GM23338 (cell line): ENCODE data around the gene ZMYND8. TPM values are rescaled to one million over a fixed set of nuclear protein-coding genes. Genes with fewer than 3 reads are reported as not detected.

Source experiments
- ATAC-seq: fragments of 200-7000 bp; cut with Tn5 transposase; 3 replicates; pipeline ENCODE4 v1.9.1; 2020
- DNase-seq: peaks from one replicate; pipeline ENCODE4 v3.0.0-alpha.2; 2015; ENCODE audit warnings: low spot score
- H2AFZ ChIP-seq: fragments of 200-600 bp; sonication (generic); 2 replicates; pipeline ENCODE4 v1.8.0; 2016; ENCODE audit warnings: antibody characterized with exemption, mild to moderate bottlenecking, moderate library complexity
- H3F3A ChIP-seq: fragments of 200-600 bp; sonication (generic); replicated peaks from 2 replicates; pipeline ENCODE4 v1.8.0; 2017; ENCODE audit warnings: antibody characterized with exemption, mixed run types, low read depth
- H3K27ac ChIP-seq: fragments of 200-600 bp; sonication (generic); 2 replicates; pipeline ENCODE4 v1.6.1; 2016; ENCODE audit warnings: low read depth
- H3K27me3 ChIP-seq: fragments of 200-600 bp; sonication (generic); 2 replicates; pipeline ENCODE4 v1.8.0; 2016; ENCODE audit warnings: mild to moderate bottlenecking, mixed run types, moderate library complexity; ENCODE audit not compliant: insufficient read depth
- H3K36me3 ChIP-seq: fragments of 200-600 bp; sonication (generic); 2 replicates; pipeline ENCODE4 v1.8.0; 2016; ENCODE audit warnings: mild to moderate bottlenecking; ENCODE audit not compliant: insufficient read depth
- H3K4me1 ChIP-seq: fragments of 200-600 bp; sonication (generic); 2 replicates; pipeline ENCODE4 v1.8.0; 2016; ENCODE audit warnings: mild to moderate bottlenecking, moderate library complexity; ENCODE audit not compliant: insufficient read depth
- H3K4me2 ChIP-seq: fragments of 200-600 bp; sonication (generic); 2 replicates; pipeline ENCODE4 v1.7.1; 2017; ENCODE audit warnings: mixed run types
- H3K4me3 ChIP-seq: fragments of 200-600 bp; sonication (generic); 2 replicates; pipeline ENCODE4 v1.6.1; 2016; ENCODE audit warnings: mixed run types
- H3K79me2 ChIP-seq: fragments of 200-600 bp; sonication (generic); replicated peaks from 2 replicates; pipeline ENCODE4 v1.8.0; 2017; ENCODE audit warnings: mild to moderate bottlenecking; ENCODE audit not compliant: insufficient read depth
- H3K9me2 ChIP-seq: fragments of 200-600 bp; sonication (generic); 2 replicates; pipeline ENCODE4 v1.8.0; 2017; ENCODE audit not compliant: insufficient read depth
- H4K20me1 ChIP-seq: fragments of 200-600 bp; sonication (generic); replicated peaks from 2 replicates; pipeline ENCODE4 v1.8.0; 2017; ENCODE audit warnings: mild to moderate bottlenecking; ENCODE audit not compliant: insufficient read depth
- H3K27ac Mint-ChIP-seq: 2 replicates; pipeline ENCODE4 v1.8.0; 2020; ENCODE audit warnings: inconsistent platforms, mild to moderate bottlenecking, moderate library complexity, mixed read lengths
- H3K27me3 Mint-ChIP-seq: 3 replicates; pipeline ENCODE4 v1.8.0; 2022; ENCODE audit warnings: low read depth, mild to moderate bottlenecking, moderate library complexity, mixed read lengths, inconsistent platforms; ENCODE audit not compliant: insufficient read depth, poor library complexity
- H3K36me3 Mint-ChIP-seq: 3 replicates; pipeline ENCODE4 v1.8.0; 2021; ENCODE audit warnings: low read depth, mild to moderate bottlenecking, inconsistent platforms, moderate library complexity, mixed read lengths
- H3K4me1 Mint-ChIP-seq: 3 replicates; pipeline ENCODE4 v1.8.0; 2020; ENCODE audit warnings: mild to moderate bottlenecking, inconsistent platforms, mixed read lengths
- H3K4me3 Mint-ChIP-seq: 3 replicates; pipeline ENCODE4 v1.8.0; 2021; ENCODE audit warnings: moderate library complexity, mild to moderate bottlenecking, inconsistent platforms, mixed read lengths
- H3K9me3 Mint-ChIP-seq: 3 replicates; pipeline ENCODE4 v1.8.0; 2020; ENCODE audit warnings: moderate library complexity, mild to moderate bottlenecking, inconsistent platforms, mixed read lengths
- CREB1 ChIP-seq: fragments of 250-450 bp; sonication (Bioruptor Pico); IDR thresholded peaks from 2 replicates; pipeline ENCODE4 v1.5.0; 2020; ENCODE audit warnings: low read depth, mild to moderate bottlenecking, moderate library complexity
- EZH2 ChIP-seq: fragments of 200-600 bp; sonication (generic); IDR thresholded peaks from one replicate; pipeline ENCODE4 v1.8.0; 2017; ENCODE audit warnings: antibody characterized with exemption, mild to moderate bottlenecking, low read depth; ENCODE audit not compliant: unreplicated experiment
- EZH2phosphoT487 ChIP-seq: fragments of 200-600 bp; sonication (generic); IDR thresholded peaks from one replicate; pipeline ENCODE4 v1.8.1; 2018; ENCODE audit warnings: antibody characterized with exemption; ENCODE audit not compliant: unreplicated experiment
- JUNB ChIP-seq: IDR thresholded peaks from one replicate; pipeline ENCODE4 v1.6.1; 2016; ENCODE audit warnings: antibody characterized with exemption; ENCODE audit not compliant: unreplicated experiment
- NANOG ChIP-seq: IDR thresholded peaks from 2 replicates; pipeline ENCODE4 v1.6.1; 2016; ENCODE audit warnings: antibody characterized with exemption, borderline replicate concordance
- POLR2AphosphoS5 ChIP-seq: IDR thresholded peaks from 2 replicates; pipeline ENCODE4 v1.6.1; 2016; ENCODE audit warnings: antibody characterized with exemption, low read depth
- REST ChIP-seq: IDR thresholded peaks from one replicate; pipeline ENCODE4 v1.6.1; 2018; ENCODE audit warnings: antibody characterized with exemption; ENCODE audit not compliant: unreplicated experiment
- STAT1 ChIP-seq: IDR thresholded peaks from one replicate; pipeline ENCODE4 v1.6.1; 2016; ENCODE audit warnings: antibody characterized with exemption; ENCODE audit not compliant: unreplicated experiment
- ZNF114 ChIP-seq: fragments of 250-450 bp; sonication (Bioruptor Pico); IDR thresholded peaks from 2 replicates; pipeline ENCODE4 v1.5.0; 2020; ENCODE audit warnings: mild to moderate bottlenecking, moderate library complexity
- ZNF331 ChIP-seq: fragments of 250-450 bp; sonication (Bioruptor Pico); IDR thresholded peaks from 2 replicates; pipeline ENCODE4 v1.5.0; 2020; ENCODE audit warnings: low read depth, mild to moderate bottlenecking, moderate library complexity
- ZNF462 ChIP-seq: fragments of 250-450 bp; sonication (Bioruptor Pico); IDR thresholded peaks from 2 replicates; pipeline ENCODE4 v1.5.0; 2020; ENCODE audit warnings: mild to moderate bottlenecking, moderate library complexity
- polyA plus RNA-seq: library from polyadenylated mRNA; unstranded; fragments of >200 nt; fragmentation: Nextera tagmentation; extraction: Ambion mirVana; gene quantifications from 2 replicates; pipeline ENCODE4 v1.2.1, GENCODE V29; 2016
- total RNA-seq: library from RNA; depleted of rRNA; stranded (reverse); fragments of >200 nt; shearing (Covaris generic); gene quantifications from 2 replicates; pipeline ENCODE4 v1.2.3, GENCODE V29; 2014
- TF ChIP-seq, protein P1 (sequence below), 2 experiments: fragments of 200-600 bp in 1 of 2; sonication (generic) in 1 of 2; conservative IDR thresholded peaks; 2 replicates each; pipeline versions ENCODE4 v1.5.1 to v1.6.1; 2016 to 2017; ENCODE audit warnings: antibody characterized with exemption in 2 of 2, low read depth in 2 of 2, mild to moderate bottlenecking in 2 of 2, moderate library complexity in 1 of 2
- TF ChIP-seq, protein P2 (sequence below): IDR thresholded peaks from 2 replicates; pipeline ENCODE4 v1.6.1; 2016; ENCODE audit warnings: antibody characterized with exemption

Gene ZMYND8
- total and polyA plus RNA-seq, 2 experiments from 2014 or later, result 70.9 to 128 TPM

DNA sequence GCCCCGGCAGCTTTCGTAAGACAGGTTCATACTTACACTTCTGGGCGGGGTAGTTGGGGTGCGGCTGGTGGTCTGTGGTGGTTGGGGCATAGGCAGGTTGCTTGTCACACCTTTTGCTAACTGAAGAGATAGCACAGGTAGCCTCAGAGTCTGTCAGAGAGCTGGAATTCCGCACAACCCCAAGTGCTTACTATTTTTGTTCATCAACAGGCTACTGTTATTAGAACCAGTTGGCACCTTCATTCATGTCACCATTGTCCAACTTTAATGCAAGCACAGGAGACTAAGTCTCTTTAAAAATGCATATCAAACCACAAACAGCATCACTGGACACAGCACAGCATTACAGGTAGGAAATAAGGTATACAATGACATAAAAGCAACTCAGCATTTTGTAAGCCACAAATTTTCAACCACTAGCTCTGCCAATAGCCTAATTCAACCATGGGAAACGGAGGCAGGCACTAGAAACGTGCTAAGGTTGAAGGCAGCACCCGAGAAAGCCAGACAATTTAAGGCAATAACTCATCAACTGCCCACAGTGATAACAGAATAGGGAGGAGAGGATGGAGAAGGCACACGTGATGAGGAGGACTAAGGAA lies 143.8 kb downstream of the ZMYND8 start:
- no peaks in the 10 kb centered on the region for H3K9me3 Mint-ChIP-seq
- Histone ChIP-seq H3F3A (peaks cover 15% of the 10 kb centered on the region; the same call in 1 of the 2 replicates), H4K20me1 (no peaks in the 10 kb centered on the region; the same call in none of the 2 replicates), H3K4me2 (no peak overlapping the region), H3K9me2 (no peaks in the 10 kb centered on the region), H3K36me3 (peaks cover 54% of the 10 kb centered on the region), H3K79me2 (peaks cover 42% of the 10 kb centered on the region), H3K4me3 (no peak overlapping the region), H3K27ac (no peak overlapping the region), H3K4me1 (0 out of 2 replicates have a peak, but pooled peaks cover under 1% of the 10 kb centered on the region), H2AFZ (no peak overlapping the region), H3K27me3 (no peaks in the 10 kb centered on the region)
- H3K4me3 Mint-ChIP-seq, result no peak overlapping the region
- H3K4me1 Mint-ChIP-seq, result peaks cover 4% of the 10 kb centered on the region; the same call in 2 of the 3 replicates
- H3K27me3 Mint-ChIP-seq, result peaks cover under 1% of the 10 kb centered on the region
- H3K27ac Mint-ChIP-seq, result no peak overlapping the region
- peaks cover 46% of the 10 kb centered on the region for H3K36me3 Mint-ChIP-seq
- no peak for ATAC-seq
- TF ChIP-seq REST (no peak), POLR2AphosphoS5 (no peak), EZH2phosphoT487 (no peak), ZNF462 (CRISPR knock-in tag) (no peak), EZH2 (no peak), STAT1 (no peak), ZNF331 (no peak), NANOG (no peak), JUNB (no peak), CREB1 (CRISPR knock-in tag) (no peak), ZNF114 (CRISPR knock-in tag) (no peak)
- TF ChIP-seq, protein P1, sequence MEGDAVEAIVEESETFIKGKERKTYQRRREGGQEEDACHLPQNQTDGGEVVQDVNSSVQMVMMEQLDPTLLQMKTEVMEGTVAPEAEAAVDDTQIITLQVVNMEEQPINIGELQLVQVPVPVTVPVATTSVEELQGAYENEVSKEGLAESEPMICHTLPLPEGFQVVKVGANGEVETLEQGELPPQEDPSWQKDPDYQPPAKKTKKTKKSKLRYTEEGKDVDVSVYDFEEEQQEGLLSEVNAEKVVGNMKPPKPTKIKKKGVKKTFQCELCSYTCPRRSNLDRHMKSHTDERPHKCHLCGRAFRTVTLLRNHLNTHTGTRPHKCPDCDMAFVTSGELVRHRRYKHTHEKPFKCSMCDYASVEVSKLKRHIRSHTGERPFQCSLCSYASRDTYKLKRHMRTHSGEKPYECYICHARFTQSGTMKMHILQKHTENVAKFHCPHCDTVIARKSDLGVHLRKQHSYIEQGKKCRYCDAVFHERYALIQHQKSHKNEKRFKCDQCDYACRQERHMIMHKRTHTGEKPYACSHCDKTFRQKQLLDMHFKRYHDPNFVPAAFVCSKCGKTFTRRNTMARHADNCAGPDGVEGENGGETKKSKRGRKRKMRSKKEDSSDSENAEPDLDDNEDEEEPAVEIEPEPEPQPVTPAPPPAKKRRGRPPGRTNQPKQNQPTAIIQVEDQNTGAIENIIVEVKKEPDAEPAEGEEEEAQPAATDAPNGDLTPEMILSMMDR (conservative IDR thresholded peaks at IDR 0.05; ENCODE audit: low read depth in 2 of 2), result no peak
- TF ChIP-seq, protein P2, sequence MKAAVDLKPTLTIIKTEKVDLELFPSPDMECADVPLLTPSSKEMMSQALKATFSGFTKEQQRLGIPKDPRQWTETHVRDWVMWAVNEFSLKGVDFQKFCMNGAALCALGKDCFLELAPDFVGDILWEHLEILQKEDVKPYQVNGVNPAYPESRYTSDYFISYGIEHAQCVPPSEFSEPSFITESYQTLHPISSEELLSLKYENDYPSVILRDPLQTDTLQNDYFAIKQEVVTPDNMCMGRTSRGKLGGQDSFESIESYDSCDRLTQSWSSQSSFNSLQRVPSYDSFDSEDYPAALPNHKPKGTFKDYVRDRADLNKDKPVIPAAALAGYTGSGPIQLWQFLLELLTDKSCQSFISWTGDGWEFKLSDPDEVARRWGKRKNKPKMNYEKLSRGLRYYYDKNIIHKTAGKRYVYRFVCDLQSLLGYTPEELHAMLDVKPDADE, result no peak
- DNase-seq, result no peak
